ENCODE results near the gene F11.
"Not testable (repeated sequence)": the region's sequence is repeated elsewhere in the genome, so short reads cannot be mapped to it uniquely, and the experiment has no call there.

The F11 gene

GRCh38 chr4:186298031-186298647, 32.1 kb downstream of the F11 start:
- no peak for DNase-seq (ENCODE audit: low read depth)

GRCh38 chr4:186299291-186299690, 33.3 kb downstream of the F11 start:
- no peak for DNase-seq (ENCODE audit: low read depth)

GRCh38 chr4:186300659-186301390, 34.8 kb downstream of the F11 start:
- DNase-seq (ENCODE audit: low read depth), result no peak

- DNase-seq (ENCODE audit: low read depth), result no peak
Observed at GRCh38 chr4:186304216-186304615, 38.2 kb downstream of the F11 start.

- no peak for DNase-seq (ENCODE audit: low read depth)
Observed at GRCh38 chr4:186304866-186305505, 39.0 kb downstream of the F11 start.

- no peak for DNase-seq (ENCODE audit: low read depth)
Observed at GRCh38 chr4:186307497-186307896, 41.5 kb downstream of the F11 start.

- DNase-seq (ENCODE audit: low read depth), result no peak
Observed at GRCh38 chr4:186307916-186308315, 41.9 kb downstream of the F11 start.

GRCh38 chr4:186318481-186318880, 52.5 kb downstream of the F11 start:
- no peak for DNase-seq (ENCODE audit: low read depth)

GRCh38 chr4:186324660-186325059, 58.7 kb downstream of the F11 start:
- DNase-seq (ENCODE audit: low read depth), result not testable (repeated sequence)

- DNase-seq (ENCODE audit: low read depth), result no peak
Observed at GRCh38 chr4:186326391-186326790, 60.4 kb downstream of the F11 start.

- no peak for DNase-seq (ENCODE audit: low read depth)
Observed at GRCh38 chr4:186329372-186329771, 63.4 kb downstream of the F11 start.

- no peak for DNase-seq (ENCODE audit: low read depth)
Observed at GRCh38 chr4:186330368-186330767, 64.4 kb downstream of the F11 start.

GRCh38 chr4:186335793-186336192, 69.8 kb downstream of the F11 start:
- DNase-seq (ENCODE audit: low read depth), result no peak

Data from EH (cell line).